HEK293 (cell line): ENCODE data around the gene PDE12.

Source experiments
- CTCF ChIP-seq: fragments of 450-650 bp; formaldehyde crosslinking; IDR thresholded peaks from 2 replicates; pipeline ENCODE4 v1.5.1; 2016; ENCODE audit warnings: missing biosample characterization, missing genetic modification characterization
- GLIS2 ChIP-seq: fragments of 450-650 bp; formaldehyde crosslinking; IDR thresholded peaks from 2 replicates; pipeline ENCODE4 v1.5.1; 2016; ENCODE audit warnings: missing biosample characterization, missing genetic modification characterization
- MYNN ChIP-seq: fragments of 450-650 bp; formaldehyde crosslinking; IDR thresholded peaks from 2 replicates; pipeline ENCODE4 v1.5.1; 2016; ENCODE audit warnings: missing biosample characterization, missing genetic modification characterization, borderline replicate concordance
- SETDB1 ChIP-seq: IDR thresholded peaks from one replicate; pipeline ENCODE4 v1.6.1; 2017; ENCODE audit warnings: mild to moderate bottlenecking, low read length, moderate library complexity, mixed read lengths; ENCODE audit not compliant: insufficient read length
- ZNF239 ChIP-seq: fragments of 450-650 bp; formaldehyde crosslinking; IDR thresholded peaks from 2 replicates; pipeline ENCODE4 v1.5.1; 2016; ENCODE audit warnings: missing biosample characterization, missing genetic modification characterization
- ZNF280C ChIP-seq: fragments of 450-650 bp; formaldehyde crosslinking; IDR thresholded peaks from 2 replicates; pipeline ENCODE4 v1.5.1; 2016; ENCODE audit warnings: missing biosample characterization, missing genetic modification characterization
- ZNF639 ChIP-seq: fragments of 450-650 bp; formaldehyde crosslinking; IDR thresholded peaks from 2 replicates; pipeline ENCODE4 v1.5.1; 2016; ENCODE audit warnings: missing biosample characterization, missing genetic modification characterization
- ZNF843 ChIP-seq: fragments of 450-650 bp; formaldehyde crosslinking; IDR thresholded peaks from 2 replicates; pipeline ENCODE4 v1.5.1; 2016; ENCODE audit warnings: missing biosample characterization, missing genetic modification characterization
- TF ChIP-seq, protein P1 (sequence below): fragments of 450-650 bp; IDR thresholded peaks from 2 replicates; pipeline ENCODE4 v1.5.1; 2018; ENCODE audit warnings: missing biosample characterization, mild to moderate bottlenecking, missing genetic modification characterization

DNA sequence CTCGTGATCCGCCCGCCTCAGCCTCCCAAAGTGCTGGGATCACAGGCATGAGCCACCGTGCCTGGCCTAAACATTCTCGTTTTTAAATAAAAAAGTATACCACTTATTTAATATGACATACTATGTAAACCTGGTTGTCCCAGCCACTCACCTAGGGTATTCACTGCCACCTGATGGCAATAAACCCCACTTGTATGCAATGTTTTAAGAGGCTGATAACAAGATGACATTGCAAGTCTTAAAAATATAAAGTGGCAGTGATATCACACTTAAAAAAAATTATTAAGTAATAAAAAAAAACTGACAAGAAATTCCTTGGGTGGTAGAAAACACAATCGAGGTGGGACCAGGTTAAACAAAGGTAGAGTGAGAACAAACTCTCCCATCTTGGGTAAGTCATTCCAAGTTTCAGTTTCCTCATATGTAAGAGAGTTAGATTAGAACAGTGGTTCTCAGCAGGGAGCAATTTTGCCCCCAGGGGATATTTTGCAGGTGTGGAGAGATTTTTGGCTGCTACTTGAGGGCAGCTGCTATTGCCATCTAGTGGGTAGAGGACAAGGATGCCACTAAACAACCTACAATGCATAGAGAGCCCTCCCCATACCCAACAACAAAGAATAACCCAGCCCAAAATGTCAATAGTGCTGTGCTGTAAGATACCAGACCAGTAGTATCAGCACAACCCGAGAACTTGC, 26.5 kb downstream of the PDE12 start:
- TF ChIP-seq CTCF (tag by site-specific recombination) (0 out of 2 replicates have a peak, but pooled peaks have one; percentile 51), ZNF280C (tag by site-specific recombination) (no peak), ZNF639 (tag by site-specific recombination) (no peak), MYNN (tag by site-specific recombination) (no peak), ZNF239 (no peak), SETDB1 (no peak), ZNF843 (no peak), GLIS2 (tag by site-specific recombination) (no peak)
- TF ChIP-seq, protein P1, sequence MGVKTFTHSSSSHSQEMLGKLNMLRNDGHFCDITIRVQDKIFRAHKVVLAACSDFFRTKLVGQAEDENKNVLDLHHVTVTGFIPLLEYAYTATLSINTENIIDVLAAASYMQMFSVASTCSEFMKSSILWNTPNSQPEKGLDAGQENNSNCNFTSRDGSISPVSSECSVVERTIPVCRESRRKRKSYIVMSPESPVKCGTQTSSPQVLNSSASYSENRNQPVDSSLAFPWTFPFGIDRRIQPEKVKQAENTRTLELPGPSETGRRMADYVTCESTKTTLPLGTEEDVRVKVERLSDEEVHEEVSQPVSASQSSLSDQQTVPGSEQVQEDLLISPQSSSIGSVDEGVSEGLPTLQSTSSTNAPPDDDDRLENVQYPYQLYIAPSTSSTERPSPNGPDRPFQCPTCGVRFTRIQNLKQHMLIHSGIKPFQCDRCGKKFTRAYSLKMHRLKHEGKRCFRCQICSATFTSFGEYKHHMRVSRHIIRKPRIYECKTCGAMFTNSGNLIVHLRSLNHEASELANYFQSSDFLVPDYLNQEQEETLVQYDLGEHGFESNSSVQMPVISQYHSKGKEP (tag by site-specific recombination): no peak
